ENCODE measurements around the gene PIAS3.

GRCh38 chr1:145906954-145907753, 48.3 kb upstream of the PIAS3 start:
- TF ChIP-seq CTCF (tag by site-specific recombination; IDR thresholded peaks at IDR 0.05) (no peak), KLF10 (tag by site-specific recombination; IDR thresholded peaks at IDR 0.05) (no peak), ZNF664 (tag by site-specific recombination; IDR thresholded peaks at IDR 0.05) (no peak), ZNF274 (IDR thresholded peaks at IDR 0.05; ENCODE audit: low read length) (no peak), ZNF274 (tag by site-specific recombination; IDR thresholded peaks at IDR 0.05; ENCODE audit: borderline replicate concordance) (no peak), ZNF660 (tag by site-specific recombination; IDR thresholded peaks at IDR 0.05) (no peak), ZNF555 (tag by site-specific recombination; conservative IDR thresholded peaks at IDR 0.05) (no peak), ZNF10 (tag by site-specific recombination; IDR thresholded peaks at IDR 0.05) (no peak), ZNF239 (tag by site-specific recombination; IDR thresholded peaks at IDR 0.05) (no peak)

Data from HEK293 (cell line).